Hematopoietic multipotent progenitor cell treated with erythropoietin and hydrocortisone succinate and interleukin-3 and kit ligand, for 6 days (in vitro differentiated cells): ENCODE results near the gene NDUFA6.
"Not testable (repeated sequence)": the region's sequence is repeated elsewhere in the genome, so short reads cannot be mapped to it uniquely, and the experiment has no call there.

Experiments used
- DNase-seq: peaks from one replicate; pipeline ENCODE4 v3.0.0-alpha.2; 2015

The NDUFA6 gene

DNA sequence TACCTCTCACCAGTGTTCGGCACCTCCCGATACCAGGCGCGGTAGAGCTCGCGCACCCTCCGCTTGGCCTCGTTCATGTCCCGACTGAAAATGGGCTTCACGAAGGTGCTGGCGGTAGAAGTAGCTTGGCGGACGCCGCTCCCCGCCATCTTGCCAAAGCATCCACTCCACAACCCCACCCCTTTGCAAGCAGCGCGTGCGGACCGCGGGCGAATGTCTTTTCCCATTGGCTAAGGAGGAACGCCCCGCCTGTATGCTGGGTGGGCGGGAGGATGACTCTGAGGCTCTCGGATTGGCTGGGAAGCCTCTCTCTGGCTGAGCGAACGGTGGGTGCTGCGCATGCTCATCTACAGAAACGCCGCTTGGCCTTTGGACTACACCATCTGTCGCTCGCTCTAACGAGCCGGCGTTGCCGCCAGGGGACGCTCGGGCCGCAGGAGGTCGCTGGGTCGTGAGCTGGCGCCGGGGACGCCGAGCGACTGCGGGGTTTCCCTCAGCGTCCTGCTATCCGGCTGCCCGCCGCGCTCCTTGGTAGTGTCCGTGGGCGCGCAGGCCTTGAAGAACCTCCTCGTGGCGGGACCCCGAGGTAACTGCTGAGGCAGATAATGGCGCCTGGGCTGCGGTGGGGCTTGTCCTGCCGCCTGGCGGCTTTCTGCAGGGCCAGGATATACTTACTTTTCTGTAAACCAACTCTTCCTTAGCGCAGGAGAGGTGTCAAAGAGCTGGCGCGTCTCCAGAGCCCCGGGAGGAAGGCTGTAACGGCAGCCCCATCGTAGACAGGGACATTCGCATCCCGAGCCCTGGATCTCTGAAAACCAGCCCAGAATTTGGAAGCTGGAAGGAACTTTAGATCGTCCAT lies at the start of gene NDUFA6:
NDUFA6 (minus strand) TSS at position 177 of the 859 bp plus-strand sequence; CDS start at position 149, 28 bp downstream.
- peak; percentile 99 for DNase-seq

DNA sequence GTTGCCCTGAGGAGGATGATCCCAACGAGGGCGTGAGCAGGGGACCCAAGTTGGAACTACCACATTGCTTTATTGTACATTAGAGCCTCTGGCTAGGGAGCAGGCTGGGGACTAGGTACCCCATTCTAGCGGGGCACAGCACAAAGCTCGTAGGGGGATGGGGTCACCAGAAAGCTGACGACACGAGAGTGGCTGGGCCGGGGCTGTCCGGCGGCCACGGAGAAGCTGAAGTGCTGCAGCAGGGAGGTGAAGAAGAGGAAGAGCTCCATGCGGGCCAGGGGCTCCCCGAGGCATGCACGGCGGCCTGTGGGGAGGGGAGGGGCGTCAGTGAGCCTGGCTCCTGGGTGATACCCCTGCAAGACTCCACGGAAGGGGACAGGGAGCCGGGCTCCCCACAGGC lies 49.6 kb upstream of the NDUFA6 start:
- DNase-seq = not testable (repeated sequence)

DNA sequence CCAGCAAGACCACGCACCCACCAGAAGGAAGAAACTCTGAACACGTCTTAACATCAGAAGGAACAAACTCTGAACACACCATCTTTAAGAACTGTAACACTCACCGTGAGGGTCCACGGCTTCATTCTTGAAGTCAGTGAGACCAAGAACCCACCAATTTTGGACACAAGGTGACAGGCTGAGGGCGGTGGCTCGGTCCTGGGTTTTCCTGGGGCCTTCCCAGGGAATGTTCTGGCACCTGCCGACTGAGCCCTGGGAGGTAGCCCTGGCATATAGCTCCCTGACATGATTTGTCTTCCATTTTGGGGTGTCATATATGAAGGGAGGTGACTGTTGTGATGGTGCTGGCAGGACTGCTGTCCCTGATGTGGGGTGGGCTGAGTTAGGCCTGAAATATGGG lies 48.9 kb upstream of the NDUFA6 start:
- not testable (repeated sequence) for DNase-seq

DNA sequence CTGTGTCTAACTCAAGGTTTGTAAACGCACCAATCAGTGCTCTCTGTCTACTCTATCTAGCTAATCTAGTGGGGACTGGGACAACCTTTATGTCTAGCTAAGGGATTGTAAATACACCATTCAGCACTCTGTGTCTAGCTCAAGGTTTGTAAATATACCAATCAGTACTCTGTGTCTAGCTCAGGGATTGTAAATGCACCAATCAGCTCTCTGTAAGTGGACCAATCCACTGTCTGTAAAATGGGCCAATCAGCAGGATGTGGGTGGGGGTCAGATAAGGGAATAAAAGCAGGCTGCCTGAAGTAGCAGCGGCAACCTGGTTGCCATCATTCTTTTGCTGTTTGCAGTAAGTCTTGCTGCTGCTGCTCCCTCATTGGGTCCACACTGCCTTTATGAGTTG lies 48.4 kb upstream of the NDUFA6 start:
- no peak for DNase-seq

DNA sequence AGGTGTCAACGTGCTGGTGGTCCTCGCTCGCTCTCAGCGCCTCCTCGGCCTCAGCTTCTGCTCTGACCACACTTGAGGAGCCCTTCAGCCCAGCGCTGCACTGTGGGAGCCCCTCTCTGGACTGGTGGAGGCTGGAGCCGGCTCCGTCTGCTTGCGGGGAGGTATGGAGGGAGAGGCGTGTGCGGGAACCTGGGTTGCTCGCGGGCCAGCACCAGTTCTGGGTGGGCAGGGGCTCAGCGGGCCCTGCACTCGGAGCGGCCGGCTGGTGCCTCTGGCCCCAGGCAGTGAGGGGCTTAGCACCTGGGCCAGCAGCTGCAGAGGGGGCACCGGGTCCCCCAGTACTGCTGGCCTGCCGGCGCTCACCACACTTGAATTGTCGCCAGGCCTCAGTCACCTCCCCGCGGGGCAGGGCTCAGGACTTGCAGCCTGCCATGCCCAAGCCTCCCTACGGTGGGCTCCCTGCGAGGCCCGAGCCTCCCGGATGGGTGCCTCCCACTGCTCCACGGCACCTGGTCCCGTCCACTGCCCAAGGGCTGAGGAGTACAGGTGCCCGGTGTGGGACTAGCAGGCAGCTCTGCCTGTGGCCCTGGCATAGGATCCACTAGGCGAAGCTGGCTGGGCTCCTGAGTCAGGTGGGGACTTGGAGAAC lies 47.7 kb upstream of the NDUFA6 start:
- DNase-seq = no peak

DNA sequence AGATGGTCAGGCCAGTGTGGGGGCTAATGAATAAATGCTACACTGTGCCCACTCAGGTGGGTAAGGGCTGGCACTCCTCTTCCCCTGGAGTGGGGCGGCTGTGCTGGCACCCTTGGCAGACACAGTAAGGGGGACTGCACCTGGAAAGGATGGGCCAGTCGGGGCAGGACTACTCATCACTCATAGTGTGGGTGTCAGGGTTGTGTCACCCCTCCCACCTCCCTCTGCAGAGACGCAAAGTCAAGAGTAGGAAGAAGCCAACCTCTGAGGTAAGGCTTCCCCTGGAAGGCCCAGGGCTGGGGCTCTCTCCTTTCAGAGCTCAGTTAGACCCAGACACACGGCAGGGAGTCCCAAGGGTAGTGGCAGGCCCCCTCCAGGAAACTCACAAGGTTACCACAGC lies 45.1 kb upstream of the NDUFA6 start:
- DNase-seq = not testable (repeated sequence)

DNA sequence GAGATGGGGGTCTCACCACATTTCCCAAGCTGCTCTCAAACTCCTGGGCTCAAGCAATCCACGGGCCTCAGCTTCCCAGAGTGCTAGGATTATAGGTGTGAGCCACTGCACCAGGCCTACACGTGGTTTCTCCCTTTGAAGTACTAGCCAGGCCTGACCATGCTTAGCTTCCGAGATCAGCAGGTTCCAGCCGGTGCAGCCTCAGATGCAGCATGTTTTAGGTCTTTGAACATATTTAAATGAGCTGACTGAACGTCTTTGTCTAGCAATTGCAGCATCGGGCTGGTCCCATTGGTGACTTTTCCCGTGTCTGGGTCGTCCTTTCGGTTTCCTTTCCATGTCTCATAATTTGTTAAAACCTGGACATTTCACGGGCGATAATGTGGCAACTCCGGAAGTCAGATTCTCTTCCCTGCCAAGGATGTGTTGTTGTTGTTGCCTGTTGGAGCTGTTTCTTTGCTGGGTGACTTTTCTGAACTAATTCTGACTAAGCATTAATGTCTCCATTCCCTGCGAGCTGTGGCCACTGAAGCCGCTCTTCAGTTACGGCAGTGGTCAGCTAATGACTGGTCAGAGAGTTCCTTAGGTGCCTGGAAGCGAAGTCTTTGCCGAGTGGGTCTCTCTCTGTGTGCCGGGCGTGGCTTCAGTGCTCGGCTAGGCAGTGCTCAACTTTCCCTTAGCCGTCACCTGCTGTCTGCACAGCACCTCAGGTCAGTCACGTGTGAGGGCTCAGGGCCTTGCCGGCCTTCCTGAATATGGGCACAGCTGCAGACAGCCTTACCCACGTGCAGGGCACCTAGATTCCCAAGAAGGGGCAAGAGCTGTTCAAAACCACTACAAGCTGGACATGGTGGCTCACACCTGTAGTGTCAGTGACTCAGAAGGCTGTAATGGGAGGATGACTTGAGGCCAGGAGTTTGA lies 43.8 kb upstream of the NDUFA6 start:
- DNase-seq = no peak

DNA sequence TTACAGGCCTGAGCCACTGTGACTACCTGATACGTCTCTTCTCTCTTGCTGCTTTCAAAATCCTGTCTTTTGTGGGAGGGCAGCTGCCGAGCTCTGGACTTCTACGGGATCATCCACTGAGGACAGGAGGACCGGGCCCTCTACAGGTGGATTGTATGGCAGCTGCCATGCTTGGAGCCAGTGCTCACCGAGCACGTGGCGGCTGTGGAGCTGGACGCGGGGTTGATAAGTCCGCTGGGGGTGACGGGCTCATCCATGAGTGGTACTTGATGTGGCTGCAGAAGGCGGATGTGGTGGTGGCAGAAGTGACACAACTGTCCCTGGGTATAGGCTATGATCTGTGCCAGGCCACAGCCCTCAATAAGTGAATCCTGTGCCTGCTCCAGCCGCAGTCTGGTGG lies 41.9 kb upstream of the NDUFA6 start:
- DNase-seq = no peak

DNA sequence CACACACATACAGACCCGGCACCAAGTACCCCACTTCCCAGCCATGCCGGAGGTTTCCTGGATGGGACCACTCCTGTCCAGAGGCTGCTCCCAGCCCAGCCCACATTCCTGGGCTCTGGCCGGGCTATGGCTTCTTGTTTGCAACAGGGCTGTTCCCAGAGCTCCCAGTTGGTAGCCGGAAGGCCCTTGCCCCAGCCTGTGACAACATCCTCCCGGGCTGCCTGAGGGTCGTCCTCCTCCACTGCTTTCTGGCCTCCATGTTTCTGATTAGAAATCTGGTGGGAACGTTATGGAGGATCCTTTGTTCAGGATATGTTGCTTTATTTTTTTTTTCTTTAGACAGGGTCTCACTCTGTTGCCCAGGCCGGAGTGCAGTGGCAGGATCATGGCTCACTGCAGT lies 41.0 kb upstream of the NDUFA6 start:
- no peak for DNase-seq

DNA sequence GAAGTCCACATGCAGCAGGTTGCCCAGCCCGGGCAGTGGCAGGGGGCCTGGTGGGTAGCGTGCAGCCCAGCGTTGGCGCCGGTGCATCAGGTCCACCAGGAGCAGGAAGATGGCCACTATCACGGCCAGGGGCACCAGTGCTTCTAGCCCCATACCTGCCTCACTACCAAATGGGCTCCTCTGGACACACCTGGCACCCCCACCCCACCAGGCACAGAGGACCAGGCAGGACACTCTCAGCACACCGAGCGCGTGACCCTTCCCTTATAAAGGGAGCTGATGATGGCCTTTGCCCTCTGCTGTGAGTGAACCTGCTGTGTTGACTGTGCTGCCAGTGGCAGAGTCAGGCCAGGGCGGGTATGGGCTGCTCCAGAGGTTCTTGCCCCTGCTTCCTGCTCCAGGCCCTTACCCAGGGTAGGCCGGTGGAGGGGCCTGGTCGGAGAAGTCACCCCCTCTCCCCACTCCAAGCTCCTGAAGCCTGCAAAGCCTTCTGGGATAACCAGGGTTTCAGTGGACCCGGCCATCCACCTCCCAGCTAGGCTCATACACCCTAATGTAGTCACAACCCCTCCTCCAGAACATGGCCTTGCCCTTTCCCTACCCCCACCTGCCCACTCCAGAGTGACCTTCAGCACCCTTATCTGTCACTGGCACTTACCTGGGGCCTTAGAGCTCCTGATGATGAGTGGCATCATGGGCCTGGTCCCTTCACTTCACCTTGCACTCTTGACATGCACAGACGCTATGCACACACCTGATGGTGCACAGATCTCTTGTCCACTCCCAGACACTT lies 40.3 kb upstream of the NDUFA6 start, which contains the start of gene CYP2D6:
CYP2D6 (minus strand) TSS at position 172 of the 793 bp plus-strand sequence; CDS start at position 153, 19 bp downstream.
- not testable (repeated sequence) for DNase-seq

DNA sequence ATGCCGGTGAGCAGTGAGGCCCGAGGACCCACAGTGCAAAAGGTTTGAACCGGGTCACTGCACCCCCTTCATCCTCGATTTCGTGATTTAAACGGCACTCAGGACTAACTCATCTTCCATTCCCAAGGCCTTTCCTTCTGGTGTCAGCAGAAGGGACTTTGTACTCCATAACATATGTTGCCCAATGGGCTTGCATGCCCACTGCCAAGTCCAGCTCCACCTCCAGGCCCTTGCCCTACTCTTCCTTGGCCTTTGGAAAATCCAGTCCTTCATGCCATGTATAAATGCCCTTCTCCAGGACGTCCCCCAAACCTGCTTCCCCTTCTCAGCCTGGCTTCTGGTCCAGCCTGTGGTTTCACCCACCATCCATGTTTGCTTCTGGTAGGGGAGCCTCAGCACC lies 39.6 kb upstream of the NDUFA6 start:
- not testable (repeated sequence) for DNase-seq

DNA sequence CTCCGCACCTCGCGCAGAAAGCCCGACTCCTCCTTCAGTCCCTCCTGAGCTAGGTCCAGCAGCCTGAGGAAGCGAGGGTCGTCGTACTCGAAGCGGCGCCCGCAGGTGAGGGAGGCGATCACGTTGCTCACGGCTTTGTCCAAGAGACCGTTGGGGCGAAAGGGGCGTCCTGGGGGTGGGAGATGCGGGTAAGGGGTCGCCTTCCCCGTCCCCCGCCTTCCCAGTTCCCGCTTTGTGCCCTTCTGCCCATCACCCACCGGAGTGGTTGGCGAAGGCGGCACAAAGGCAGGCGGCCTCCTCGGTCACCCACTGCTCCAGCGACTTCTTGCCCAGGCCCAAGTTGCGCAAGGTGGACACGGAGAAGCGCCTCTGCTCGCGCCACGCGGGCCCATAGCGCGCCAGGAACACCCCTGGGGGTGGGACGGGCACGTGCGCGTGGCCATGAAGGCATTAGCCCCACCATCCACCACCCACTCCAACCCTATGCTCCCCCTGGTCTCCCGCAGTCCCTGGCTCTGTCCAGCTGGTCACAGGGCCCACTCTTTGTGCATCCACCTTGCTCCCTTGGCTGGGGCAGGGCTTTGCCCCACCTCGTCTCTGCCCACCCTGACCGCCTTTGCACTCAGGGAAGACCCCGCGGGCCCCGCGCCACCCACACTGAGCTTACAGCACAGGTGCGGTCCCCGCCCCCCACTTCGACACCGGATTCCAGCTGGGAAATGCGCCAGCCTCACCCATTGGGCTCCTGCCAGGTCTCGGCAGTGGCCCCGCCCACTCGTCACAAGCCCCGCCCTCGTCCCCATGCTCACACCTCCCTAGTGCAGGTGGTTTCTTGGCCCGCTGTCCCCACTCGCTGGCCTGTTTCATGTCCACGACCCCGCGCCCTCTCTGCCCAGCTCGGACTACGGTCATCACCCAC lies 38.5 kb upstream of the NDUFA6 start:
- peak; percentile 13 for DNase-seq

DNA sequence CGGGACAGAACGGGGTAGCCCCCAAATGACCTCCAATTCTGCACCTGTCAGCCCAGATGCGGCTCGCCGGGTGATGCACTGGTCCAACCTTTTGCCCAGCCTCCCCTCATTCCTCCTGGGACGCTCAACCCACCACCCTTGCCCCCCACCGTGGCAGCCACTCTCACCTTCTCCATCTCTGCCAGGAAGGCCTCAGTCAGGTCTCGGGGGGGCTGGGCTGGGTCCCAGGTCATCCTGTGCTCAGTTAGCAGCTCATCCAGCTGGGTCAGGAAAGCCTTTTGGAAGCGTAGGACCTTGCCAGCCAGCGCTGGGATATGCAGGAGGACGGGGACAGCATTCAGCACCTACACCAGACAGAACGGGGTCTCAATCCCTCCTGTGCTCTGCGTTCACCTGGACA lies 37.4 kb upstream of the NDUFA6 start:
- DNase-seq = not testable (repeated sequence)

DNA sequence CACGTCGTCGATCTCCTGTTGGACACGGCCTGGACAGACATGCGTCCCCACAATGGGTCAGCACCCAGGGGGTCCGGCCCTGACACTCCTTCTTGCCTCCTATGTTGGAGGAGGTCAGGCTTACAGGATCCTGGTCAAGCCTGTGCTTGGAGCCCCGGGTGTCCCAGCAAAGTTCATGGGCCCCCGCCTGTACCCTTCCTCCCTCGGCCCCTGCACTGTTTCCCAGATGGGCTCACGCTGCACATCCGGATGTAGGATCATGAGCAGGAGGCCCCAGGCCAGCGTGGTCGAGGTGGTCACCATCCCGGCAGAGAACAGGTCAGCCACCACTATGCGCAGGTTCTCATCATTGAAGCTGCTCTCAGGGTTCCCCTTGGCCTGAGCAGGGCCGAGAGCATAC lies 37.0 kb upstream of the NDUFA6 start:
- DNase-seq = no peak

DNA sequence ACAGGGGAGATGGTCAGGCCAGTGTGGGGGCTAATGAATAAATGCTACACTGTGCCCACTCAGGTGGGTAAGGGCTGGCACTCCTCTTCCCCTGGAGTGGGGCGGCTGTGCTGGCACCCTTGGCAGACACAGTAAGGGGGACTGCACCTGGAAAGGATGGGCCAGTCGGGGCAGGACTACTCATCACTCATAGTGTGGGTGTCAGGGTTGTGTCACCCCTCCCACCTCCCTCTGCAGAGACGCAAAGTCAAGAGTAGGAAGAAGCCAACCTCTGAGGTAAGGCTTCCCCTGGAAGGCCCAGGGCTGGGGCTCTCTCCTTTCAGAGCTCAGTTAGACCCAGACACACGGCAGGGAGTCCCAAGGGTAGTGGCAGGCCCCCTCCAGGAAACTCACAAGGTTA lies 33.0 kb upstream of the NDUFA6 start:
- DNase-seq = not testable (repeated sequence)

DNA sequence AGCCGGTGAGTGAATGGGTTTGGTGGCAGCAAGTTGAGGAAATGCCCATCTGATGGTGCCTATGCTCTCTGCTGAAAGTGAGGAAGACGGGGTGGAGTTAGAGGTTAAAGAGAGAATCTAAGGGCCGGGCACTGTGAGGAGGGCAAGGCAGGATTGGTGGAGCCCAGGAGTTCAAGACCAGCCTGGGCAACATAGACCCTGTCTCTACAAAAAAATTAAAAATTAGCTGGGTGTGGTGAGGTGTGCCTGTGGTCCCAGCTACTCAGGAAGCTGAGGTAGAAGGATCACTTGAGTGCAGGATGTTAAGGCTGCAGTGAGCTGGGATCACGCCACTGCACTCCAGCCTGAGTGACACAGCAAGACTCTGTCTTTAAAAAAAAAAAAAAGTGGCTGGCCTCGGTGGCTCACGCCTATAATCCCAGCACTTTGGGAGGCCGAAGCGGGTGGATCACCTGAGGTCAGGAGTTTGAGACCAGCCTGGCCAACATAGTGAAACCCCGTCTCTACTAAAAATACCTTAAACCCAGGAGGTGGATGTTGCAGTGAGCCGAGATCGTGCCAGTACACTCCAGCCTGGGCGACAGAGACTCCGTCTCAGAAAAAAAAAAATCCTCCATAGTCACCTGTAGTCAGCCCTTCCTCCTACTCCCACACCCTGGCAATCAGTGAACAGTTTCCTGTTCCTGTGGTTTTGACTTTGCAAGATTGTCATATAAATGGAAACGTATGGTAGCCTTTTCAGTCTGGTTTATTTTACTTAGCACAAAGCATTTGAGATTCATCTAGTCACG lies 29.9 kb upstream of the NDUFA6 start:
- DNase-seq = peak; percentile 25

DNA sequence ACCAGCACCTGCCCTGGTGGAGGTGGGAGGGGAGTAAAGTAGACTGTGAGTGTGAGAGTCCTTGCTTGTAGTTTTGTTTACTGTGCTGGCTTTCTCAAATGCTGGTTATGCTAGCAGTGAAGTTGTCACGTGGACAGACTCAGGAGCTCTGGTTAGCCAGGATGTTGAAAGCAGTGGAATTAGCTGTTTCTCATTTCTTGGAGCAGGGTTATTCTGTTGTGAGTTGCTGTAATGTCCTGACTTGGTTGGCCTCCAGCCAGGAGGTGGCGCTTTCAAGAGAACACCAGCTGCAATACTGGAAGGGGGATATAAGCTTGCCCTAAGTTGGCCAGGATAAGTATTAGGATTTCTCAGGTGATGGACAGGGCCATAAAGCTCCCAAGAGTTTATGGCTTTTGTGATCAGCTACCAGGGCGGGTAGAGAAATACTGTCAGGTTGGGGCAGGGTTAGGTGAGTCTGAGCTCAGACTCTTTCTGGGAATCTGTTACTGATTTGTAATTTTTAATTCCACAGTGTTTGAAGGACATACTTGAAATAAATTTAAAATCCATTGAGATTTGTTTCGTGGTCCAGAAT lies 26.4 kb upstream of the NDUFA6 start:
- DNase-seq = no peak

DNA sequence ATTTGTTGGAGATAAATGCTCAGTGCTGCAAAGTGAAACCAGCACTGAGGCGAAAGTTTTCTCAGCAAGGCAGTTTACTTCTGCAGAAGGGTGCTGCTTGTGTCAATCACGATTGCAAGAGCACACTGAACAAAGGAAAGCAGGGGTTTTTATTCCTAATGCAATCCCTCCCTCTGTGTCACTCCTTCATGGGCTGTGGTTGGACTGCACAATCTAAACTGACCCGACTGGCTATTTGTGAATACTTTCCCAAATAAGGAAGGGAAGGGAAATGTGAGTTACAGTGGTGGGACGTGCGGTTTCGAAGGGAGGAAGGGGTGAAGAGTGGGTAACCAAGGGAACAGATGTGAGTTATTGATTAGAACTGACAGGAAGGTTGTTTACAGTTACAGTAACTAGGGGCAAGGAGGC lies 24.9 kb upstream of the NDUFA6 start:
- DNase-seq = not testable (repeated sequence)

DNA sequence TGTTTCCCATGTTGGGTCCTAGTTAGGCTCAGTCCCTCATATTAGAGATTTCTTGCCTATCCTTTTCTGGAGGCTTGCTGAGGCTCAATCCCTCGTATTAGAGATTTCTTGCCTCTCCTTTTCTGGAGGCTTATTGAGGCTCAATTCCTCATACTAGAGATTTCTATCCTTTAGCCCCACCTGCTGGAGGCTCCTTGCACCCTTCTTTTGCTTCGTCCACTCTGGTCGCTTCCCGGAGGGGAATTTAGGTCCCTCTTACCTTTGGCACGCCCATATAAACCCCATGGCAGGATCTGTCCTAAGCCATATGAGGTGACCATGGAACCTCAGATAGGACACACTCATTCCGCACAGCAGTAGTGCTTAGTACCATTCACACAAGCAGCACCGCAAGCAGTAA lies 24.1 kb upstream of the NDUFA6 start:
- DNase-seq = peak; percentile 69

DNA sequence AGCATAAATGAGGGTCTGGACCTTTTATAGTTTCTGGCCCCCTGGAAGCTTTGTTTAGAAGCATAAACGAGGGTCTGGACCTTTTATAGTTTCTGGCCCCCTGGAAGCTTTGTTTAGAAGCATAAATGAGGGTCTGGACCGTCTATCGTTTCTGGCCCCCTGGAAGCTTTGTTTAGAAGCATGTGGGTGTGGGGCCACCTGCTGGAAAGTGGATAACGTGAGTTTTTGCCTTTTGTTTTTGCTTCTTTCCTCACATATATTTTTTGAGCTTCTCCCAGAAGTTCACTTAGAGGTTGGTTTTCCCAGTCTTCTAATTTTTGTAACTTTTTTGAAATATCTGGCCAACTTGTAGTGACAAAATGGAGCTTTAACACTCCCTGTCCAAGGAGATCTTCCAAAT lies 22.2 kb upstream of the NDUFA6 start:
- DNase-seq = peak; percentile 50
